ENCODE measurements around the gene HSPA13. TPM values are rescaled to one million over a fixed set of nuclear protein-coding genes. Genes with fewer than 3 reads are reported as not detected.
A peak's percentile ranks its signal among the peaks of the same experiment; 100 is the strongest.

HSPA13 gene
- total RNA-seq, 1 experiment from 2014 or later: 22.7 TPM

- BruUV-seq (replicated peaks): no TSS peak
- CTCF ChIA-PET: no interaction called here
- H3K9me3 Mint-ChIP-seq (ENCODE audit: unreplicated experiment): no peaks in the 10 kb centered on the region
- no peaks in the 10 kb centered on the region for H3K4me1 Mint-ChIP-seq (ENCODE audit: low read depth, unreplicated experiment)
- peaks cover 9% of the 10 kb centered on the region for H3K36me3 Mint-ChIP-seq (ENCODE audit: insufficient read depth, unreplicated experiment)
- no peaks in the 10 kb centered on the region for H3K27me3 ChIP-seq (replicated peaks; ENCODE audit: control insufficient read depth, insufficient read depth, low read length)
- H3K27ac Mint-ChIP-seq (ENCODE audit: unreplicated experiment): no peak overlapping the region
- intact Hi-C loops (cut with micrococcal nuclease; ENCODE audit: unreplicated experiment): loop anchor here (10.0 kb wide), 1 partner anchor 130 kb away; no protein-coding TSS in a partner anchor
- no peaks in the 10 kb centered on the region for H3K9me3 ChIP-seq
- H3K4me1 ChIP-seq: no peaks in the 10 kb centered on the region
- DNase-seq: no peak
- peaks cover 3% of the 10 kb centered on the region for H3K27me3 Mint-ChIP-seq (ENCODE audit: insufficient read depth, unreplicated experiment)
- TF ChIP-seq CTCF (IDR thresholded peaks at IDR 0.05; ENCODE audit: insufficient read depth in 1 of 2, low read depth in 1 of 2, low read length in 1 of 2, severe bottlenecking in 1 of 2, unreplicated experiment in 1 of 2): no peak
- POLR2A ChIA-PET: no interaction called here
- H3K36me3 ChIP-seq (ENCODE audit: control insufficient read depth, insufficient read depth, low read length): no peaks in the 10 kb centered on the region
- H3K4me3 ChIP-seq (ENCODE audit: low read depth, low read length): no peak overlapping the region
- peak overlapping the region; percentile 99 for H3K4me3 Mint-ChIP-seq (ENCODE audit: unreplicated experiment)
Measured at GRCh38 chr21:14384453-14384852, 1.5 kb upstream of the HSPA13 start.

GRCh38 chr21:14383596-14384180, 742 bp upstream of the HSPA13 start:
- intact Hi-C loops (cut with micrococcal nuclease; ENCODE audit: unreplicated experiment): loop anchor here (10.0 kb wide), 1 partner anchor 129 kb away; no protein-coding TSS in a partner anchor
- Mint-ChIP-seq H3K27me3 (ENCODE audit: insufficient read depth, unreplicated experiment) (peaks cover 3% of the 10 kb centered on the region), H3K9me3 (ENCODE audit: unreplicated experiment) (no peaks in the 10 kb centered on the region), H3K27ac (ENCODE audit: unreplicated experiment) (peak overlapping the region; percentile 99), H3K4me1 (ENCODE audit: low read depth, unreplicated experiment) (no peaks in the 10 kb centered on the region), H3K4me3 (ENCODE audit: unreplicated experiment) (peak overlapping the region; percentile 99), H3K36me3 (ENCODE audit: insufficient read depth, unreplicated experiment) (peaks cover 15% of the 10 kb centered on the region)
- Histone ChIP-seq H3K4me1 (no peaks in the 10 kb centered on the region), H3K36me3 (ENCODE audit: control insufficient read depth, insufficient read depth, low read length) (no peaks in the 10 kb centered on the region), H3K27me3 (replicated peaks; ENCODE audit: control insufficient read depth, insufficient read depth, low read length) (no peaks in the 10 kb centered on the region), H3K4me3 (ENCODE audit: low read depth, low read length) (peak overlapping the region; percentile 59), H3K9me3 (no peaks in the 10 kb centered on the region)
- no peak for TF ChIP-seq CTCF (IDR thresholded peaks at IDR 0.05; ENCODE audit: insufficient read depth in 1 of 2, low read depth in 1 of 2, low read length in 1 of 2, severe bottlenecking in 1 of 2, unreplicated experiment in 1 of 2)
- POLR2A ChIA-PET: interaction anchor here (0.6 to 1.0 kb wide), 2 partner anchors 75 to 1156 kb away, joined by 3 to 5 read pairs; no protein-coding TSS in a partner anchor
- no peak for DNase-seq
- CTCF ChIA-PET: interaction anchor here (0.6 kb wide), 1 partner anchor 123 kb away, joined by 4 read pairs; no protein-coding TSS in a partner anchor
- BruUV-seq (replicated peaks): no TSS peak

- Mint-ChIP-seq H3K9me3 (ENCODE audit: unreplicated experiment) (no peaks in the 10 kb centered on the region), H3K27me3 (ENCODE audit: insufficient read depth, unreplicated experiment) (peaks cover 3% of the 10 kb centered on the region), H3K4me1 (ENCODE audit: low read depth, unreplicated experiment) (no peaks in the 10 kb centered on the region), H3K4me3 (ENCODE audit: unreplicated experiment) (peak overlapping the region; percentile 99), H3K27ac (ENCODE audit: unreplicated experiment) (peak overlapping the region; percentile 99), H3K36me3 (ENCODE audit: insufficient read depth, unreplicated experiment) (peaks cover 25% of the 10 kb centered on the region)
- Histone ChIP-seq H3K36me3 (ENCODE audit: control insufficient read depth, insufficient read depth, low read length) (no peaks in the 10 kb centered on the region; the same call in 1 of the 2 replicates), H3K27me3 (replicated peaks; ENCODE audit: control insufficient read depth, insufficient read depth, low read length) (no peaks in the 10 kb centered on the region), H3K9me3 (no peaks in the 10 kb centered on the region), H3K4me1 (no peaks in the 10 kb centered on the region), H3K4me3 (ENCODE audit: low read depth, low read length) (peak overlapping the region; percentile 76)
- ChIA-PET CTCF (interaction anchor here (1.1 kb wide), 1 partner anchor 217 kb away, joined by 3 read pairs; no protein-coding TSS in a partner anchor), POLR2A (interaction anchor here (0.5 to 1.0 kb wide), 3 partner anchors 76 to 527 kb away, joined by 3 read pairs; no protein-coding TSS in a partner anchor)
- peak in 1 of 2 experiments; percentile 33 for DNase-seq
- no peak for TF ChIP-seq CTCF (IDR thresholded peaks at IDR 0.05; ENCODE audit: insufficient read depth in 1 of 2, low read depth in 1 of 2, low read length in 1 of 2, severe bottlenecking in 1 of 2, unreplicated experiment in 1 of 2)
- BruUV-seq (replicated peaks): no TSS peak
- intact Hi-C loops (cut with micrococcal nuclease; ENCODE audit: unreplicated experiment): loop anchor here (10.0 kb wide), 1 partner anchor 128 kb away; no protein-coding TSS in a partner anchor
Measured at GRCh38 chr21:14382486-14382834, 486 bp downstream of the HSPA13 start.

All from Caco-2 (cell line).